Measurements from ENCODE around the gene IGFL2.
A peak's percentile ranks its signal among the peaks of the same experiment; 100 is the strongest.
"Not testable (repeated sequence)": the region's sequence is repeated elsewhere in the genome, so short reads cannot be mapped to it uniquely, and the experiment has no call there.

Gene IGFL2

DNA sequence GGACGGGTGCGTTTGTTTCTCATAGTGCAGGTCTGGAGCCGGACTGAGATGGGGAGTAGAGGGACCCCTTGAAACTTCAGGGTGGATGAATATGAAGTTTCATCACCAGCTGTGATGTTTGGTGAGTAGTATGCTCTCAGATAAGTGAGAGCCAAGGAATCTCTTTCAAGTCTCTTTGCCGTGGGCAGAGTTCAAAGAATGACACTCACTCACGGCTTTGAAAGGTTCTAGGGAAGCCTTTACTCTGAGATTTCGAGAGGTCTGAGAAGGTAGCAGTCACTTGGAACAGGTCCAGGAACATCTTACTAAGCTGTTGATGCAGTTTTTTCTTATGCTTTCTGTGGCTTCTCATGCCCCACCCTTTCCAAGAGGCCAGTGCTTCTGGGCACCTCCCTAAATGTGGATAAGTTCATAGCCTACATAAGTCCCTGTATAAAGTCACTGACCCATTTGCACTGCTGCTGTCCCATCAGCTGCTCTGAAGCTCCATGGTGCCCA, at the start of gene IGFL2:
IGFL2 (plus strand) TSS at position 448 of the 498 bp plus-strand sequence; CDS start at position 489, 41 bp downstream.
- no peak for DNase-seq

DNA sequence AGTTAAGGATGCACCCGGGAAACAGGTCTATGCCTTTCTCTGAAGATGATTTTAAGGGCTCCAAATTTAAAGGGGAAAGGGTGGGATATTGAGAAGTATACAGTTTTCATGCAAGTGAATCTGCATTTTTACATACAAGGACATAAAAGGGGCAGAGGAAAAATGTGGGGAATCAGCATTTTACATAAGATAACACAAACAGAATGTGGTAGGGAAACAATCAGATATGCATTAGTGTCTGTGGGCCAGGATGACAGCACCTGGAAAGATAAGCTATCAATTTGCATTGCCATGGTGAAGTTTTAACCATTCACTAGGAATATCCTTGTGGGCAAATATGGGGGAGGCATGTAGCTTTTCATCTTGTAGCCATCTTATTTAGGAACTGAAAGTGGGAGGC, 47.7 kb upstream of the IGFL2 start:
- no peak for DNase-seq

DNA sequence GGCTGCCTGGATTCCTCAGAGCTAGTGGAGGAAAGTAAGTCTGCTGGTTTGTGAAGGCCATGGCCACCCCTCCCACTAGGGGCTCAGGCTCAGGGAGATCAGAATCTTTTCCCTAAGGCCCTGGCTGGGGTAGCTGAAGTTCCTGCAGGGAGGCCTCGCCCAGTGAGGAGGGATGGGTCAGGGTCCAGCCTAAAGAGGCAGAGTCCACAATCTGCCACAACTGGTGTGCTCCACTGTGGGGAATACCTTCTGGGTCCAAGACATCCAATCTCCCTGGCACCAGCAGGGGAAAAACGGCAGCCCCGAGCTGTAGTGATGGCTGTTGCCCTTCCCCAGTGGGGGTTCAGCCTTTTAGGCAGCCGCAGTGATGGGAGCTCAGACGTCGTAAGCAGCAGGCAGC, 46.7 kb upstream of the IGFL2 start:
- DNase-seq, result no peak

DNA sequence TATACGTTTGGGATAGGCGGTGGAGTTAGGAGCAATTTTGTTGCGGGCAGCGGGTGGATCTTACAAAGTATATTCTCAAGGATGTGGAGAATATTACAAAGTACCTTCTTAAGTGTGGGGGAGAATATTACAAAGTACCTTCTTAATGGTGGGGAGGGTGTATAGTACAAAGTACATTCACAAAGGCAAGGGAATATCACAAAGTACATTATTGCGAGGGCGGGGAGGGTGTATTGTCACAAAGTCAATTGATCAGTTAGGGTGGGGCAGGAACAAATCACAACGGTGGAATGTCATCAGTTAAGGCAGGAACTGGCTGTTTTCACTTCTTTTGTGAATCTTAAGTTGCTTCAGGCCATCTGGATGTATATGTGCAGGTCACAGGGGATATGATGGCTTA, 45.7 kb upstream of the IGFL2 start:
- not testable (repeated sequence) for DNase-seq

DNA sequence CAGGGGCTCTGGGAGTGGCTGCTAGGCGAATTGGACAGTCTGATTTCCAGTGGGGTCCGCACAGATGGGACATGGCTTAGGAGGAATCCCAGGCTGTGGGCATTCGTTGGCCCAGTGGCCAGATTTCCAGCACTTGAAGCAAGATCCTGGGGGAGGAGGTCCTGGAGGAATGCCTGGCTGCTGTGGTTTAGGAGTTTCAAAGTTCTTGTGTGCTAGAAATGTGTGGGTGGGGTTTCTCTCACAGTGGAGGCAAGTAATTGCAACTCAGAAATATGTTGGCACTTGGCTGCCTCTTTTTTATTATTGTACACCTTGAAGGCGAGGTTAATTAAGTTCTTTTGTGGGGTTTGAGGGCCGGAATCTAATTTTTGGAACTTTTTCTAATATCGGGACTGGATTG, 40.7 kb upstream of the IGFL2 start:
- no peak for DNase-seq

DNA sequence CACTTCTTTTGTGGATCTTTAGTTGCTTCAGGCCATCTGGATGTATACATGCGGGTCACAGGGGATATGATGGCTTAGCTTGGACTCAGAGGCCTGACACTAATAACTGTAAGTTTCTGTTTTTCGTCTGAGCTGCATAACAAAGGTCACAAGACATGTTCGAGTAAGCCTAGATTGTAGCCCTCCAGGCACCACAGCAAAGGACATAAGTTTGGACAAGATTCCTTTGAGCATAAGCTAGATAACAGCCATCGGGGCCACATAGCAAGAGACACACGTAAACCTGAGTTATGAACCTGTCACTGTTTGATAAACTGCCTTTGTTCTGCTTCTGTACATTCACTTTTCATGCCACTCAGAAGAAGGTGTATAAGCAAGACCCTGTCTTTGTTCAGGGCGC, 38.2 kb upstream of the IGFL2 start:
- DNase-seq, result no peak

DNA sequence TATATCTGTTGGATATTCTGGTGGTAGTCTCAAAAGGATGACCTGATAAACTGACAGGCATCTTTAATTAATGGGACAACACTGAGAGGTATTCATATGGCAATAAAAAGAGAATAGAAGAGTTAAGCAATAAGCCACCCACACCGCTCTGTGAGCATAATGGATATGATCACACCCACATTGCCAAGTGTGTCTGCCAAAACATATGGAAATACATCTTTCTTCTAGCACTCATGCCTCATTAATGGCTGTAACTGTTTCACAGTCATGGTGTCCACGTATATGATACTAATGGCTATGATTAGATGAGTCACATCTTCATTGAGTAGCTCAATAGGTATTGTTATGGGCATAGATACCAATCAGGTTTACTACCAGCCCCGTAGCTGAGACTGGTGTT, 36.7 kb upstream of the IGFL2 start:
- DNase-seq, result no peak

DNA sequence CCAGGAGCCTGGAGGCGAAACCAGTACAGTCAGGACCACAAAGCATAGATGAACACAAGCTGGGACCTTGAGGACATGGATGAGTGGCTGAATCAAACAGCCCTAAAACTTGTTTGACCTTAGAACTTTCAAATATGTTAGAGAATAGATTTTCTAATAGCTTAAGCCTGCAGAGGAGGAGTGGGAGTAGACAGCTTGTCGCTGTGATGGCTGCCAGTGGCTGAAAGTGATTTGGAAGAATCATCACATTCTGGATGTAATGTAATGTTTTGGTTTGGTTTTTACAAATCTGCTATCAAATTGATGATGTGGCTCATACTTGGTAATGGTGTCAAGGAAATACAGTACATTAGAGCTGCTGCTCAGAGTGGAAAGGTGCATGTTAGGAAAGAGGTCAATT, 35.5 kb upstream of the IGFL2 start:
- no peak for DNase-seq

DNA sequence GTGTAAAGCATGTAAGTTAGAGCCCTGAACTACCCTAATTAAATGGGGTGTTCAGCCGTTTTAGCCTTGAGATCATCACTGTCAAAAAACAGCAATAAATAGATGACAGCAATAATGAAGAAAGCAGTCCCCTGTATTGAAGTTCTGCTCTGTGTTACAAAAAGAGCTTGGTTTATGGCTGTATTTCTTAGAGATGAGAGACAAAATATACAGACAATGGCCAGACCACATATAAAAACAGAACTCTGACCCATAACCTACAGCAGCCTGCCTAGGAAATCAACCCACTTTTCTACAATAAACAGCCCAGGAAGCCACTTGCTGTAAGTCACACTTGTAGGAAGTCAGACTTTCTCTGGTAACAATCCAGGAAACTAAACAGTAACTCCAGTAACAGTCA, 34.3 kb upstream of the IGFL2 start:
- no peak for DNase-seq

DNA sequence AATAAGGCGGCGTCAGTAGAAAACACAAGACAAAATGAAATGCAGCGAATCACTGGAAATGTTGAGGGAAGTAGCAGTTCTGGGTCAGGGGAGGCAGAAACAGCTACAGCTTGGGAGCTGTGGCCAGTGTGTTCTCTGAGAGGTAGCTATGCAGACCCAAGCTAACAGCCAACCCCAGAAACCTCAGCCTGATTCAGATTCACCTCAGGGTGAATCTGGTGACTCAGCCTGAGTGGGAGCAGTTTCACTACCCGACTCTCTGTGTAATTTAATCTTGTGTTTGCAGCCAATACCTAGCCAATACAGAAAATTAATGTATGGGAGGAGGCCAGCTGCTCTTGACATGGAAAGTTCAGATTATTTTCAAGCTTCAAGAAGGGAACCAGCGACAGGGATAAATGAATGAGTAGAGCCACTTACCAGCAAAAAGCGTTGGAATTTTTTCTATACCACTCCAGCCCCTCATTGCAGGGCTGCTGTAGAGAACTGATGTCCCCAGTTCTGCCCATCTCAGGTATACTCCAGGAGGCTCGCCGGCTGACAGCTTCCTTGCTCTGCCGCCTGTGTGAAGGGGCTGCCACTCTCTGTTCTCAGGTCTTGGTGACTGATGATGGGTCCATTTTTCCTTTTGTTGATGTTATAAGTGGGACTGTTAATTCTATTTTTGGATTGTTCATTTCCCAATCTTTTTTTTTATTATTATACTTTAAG, 32.5 kb upstream of the IGFL2 start:
- peak; percentile 58 for DNase-seq

DNA sequence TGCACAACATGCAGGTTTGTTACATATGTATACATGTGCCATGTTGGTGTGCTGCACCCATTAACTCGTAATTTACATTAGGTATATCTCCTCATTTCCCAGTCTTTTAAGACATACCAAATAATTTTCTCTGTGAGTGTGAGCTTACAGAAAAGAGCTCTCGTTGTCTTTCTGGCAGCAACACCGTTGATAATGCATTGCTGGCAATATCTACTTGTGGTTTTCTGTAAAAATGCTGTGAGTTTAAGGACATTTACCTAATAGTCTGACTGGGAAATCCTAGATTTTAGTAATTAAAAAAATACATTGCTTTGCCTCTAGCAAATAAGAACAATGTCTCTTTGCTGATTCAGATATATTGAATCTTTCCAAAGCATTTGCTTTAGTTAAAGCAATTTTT, 31.9 kb upstream of the IGFL2 start:
- no peak for DNase-seq

DNA sequence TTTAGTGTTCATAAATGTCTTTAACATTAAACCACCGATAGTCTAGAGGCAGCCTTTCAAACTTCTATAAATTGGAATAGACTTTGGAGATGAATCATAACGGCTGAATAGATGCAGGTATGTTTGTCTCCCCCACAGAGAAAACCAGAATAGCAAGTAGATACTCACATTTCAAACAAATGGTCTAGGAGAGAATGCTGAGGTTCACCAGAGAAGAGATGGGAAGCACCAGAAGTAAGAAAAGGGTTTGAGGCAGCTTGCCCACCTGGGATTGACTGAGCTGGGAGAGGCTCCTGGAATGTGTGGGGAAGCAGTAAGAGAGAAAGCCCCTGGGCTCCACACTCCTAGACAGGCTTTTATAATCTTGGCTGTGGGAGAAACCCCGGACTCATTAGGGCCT, 29.9 kb upstream of the IGFL2 start:
- no peak for DNase-seq

DNA sequence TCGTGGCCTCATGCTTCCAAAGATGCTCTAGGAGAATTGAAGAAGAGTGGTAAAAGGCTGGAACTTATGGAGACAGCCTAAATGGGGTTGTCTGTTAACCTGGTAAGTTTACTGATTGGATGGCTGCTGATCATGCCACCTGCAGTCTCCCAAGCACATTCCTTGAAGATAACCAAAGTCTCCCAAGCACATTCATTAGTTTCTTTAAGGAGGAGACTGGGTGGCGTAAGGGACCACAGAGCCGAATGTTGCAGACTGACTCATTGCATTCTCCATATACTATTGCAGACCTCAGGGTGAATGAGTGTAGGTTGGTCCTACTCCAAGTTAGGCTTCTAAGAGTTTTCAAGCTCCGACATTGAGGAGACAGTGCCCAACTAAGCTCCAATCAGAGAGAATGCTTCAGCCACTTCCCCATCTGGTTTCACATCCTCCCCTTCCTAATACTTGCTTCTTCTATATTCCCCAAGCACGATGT, 23.4 kb upstream of the IGFL2 start, which contains the start of gene IGFL3:
IGFL3 (minus strand) TSS at position 51 of the 478 bp plus-strand sequence; CDS start at position 12, 39 bp downstream.
- no peak for DNase-seq

DNA sequence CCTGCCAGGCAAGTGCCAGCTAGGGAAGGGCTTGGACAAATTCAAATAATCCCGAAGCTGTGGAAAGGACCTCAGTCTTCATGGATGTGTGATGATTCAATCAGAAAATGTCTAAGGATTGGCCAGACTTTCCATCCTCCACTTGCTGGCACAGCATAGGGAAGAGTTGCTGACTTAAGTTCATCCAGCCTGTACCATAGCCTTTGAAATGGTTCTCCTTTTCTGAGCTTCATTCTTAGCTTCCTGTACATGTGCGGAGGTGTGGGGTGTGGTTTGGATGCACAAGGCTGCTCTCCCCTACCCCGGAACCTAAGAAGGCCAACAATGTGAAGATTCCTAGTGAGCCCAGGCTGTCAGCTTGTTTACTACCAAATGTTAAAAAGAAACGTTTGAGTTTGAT, 22.6 kb upstream of the IGFL2 start:
- DNase-seq, result no peak

DNA sequence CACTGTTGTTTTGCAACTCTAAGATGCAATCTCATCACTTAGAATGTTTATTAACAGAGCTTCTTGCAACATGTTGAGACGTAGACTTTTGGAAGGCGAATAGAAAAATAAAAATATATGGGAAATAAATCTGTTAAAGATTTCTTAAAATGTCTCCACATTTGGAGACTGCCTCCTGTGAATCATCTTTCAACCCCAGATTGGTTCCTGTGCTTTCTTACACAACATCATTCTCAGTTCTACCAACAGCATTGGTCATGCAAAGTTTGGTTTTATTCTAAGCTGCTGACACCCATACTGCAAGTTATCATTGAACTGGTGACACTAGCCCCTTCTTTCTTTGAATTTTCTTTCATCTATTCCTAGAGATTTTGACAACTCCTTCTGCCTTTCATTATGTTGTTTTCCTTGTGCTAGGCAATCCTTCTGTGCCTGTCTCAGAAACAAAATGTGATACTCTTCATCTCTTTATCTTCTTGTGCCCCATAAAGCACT, 21.9 kb upstream of the IGFL2 start:
- no peak for DNase-seq

DNA sequence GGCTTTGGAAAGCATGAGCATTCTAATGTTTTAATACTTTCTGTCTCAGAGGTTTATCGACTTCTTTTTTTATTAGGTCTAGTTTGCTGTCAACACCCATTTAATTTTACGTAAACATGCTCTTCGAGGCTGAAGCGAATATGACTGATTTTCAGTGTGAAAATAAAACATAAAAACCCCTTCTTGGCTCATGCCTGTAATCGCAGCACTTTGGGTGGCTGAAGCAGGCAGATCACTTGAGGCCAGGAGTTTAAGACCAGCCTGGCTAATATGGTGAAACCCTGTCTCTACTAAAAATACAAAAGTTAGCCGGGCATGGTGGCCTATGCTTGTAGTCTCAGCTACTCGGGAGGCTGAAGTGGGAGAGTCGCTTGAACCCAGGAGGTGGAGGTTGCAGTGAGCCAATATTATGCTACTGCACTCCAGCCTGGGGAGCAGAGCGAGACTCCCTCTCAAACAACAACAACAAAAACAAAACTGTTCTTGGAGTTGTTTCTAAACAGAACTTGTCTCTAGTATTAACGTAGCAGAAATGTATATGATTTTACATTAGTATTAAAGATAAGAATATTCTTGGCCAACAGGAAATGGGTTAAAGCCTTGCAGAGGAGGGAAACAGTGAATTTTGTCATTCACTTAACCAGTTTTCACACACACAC, 16.4 kb upstream of the IGFL2 start:
- DNase-seq, result no peak

DNA sequence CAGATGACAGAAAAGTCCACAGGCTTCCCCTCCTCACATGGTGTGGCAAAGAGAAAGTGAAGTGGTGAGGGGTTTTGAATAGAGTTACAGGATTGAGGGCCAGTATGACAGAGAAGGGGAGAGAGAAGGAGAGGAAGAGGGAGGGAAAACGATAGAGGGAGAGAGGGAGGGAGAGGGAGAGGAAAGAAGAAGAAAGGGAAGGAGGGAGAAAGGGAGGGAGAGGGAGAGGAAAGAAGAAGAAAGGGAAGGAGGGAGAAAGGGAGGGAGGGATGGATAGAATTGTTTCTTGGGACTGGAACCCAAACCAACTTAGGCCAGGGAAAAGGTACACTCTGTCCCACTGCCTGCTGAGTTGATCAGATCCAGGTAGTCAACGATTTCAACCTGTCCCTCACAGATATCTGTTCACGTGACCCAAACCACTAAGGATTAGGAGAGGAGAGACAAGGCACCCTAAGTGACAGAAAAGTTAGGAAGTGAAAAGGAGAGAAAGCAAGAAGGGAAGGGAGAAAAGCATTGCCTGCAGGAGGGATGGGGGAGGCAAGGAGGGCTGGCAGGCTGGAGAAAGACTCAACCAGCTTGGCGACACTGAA, 15.4 kb upstream of the IGFL2 start:
- DNase-seq, result no peak

DNA sequence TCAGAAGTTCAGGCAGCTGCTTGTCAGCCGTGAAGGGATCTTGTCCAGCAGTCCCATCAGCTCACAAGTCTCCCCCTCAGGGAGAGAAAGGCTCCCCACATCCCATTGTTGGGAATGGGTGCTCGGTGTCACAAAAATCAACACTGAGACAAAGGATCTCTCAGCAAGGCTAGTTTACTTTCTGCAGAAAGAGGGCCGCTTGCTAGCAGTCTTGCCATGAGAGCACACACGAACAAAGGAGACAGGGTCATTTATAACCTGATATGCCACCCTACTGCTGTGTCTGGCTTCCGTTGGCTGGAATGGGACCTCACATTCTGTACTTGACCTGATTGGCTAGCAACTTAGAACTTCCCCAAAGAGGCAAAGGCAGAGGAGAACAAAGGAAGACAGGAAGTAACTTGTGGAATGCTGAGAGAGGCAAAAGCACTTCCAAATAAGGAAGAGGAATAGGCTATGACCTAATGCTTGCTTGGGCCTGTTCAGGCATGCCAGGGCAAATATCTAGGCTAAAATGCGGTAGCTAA, 14.9 kb upstream of the IGFL2 start:
- DNase-seq, result no peak

DNA sequence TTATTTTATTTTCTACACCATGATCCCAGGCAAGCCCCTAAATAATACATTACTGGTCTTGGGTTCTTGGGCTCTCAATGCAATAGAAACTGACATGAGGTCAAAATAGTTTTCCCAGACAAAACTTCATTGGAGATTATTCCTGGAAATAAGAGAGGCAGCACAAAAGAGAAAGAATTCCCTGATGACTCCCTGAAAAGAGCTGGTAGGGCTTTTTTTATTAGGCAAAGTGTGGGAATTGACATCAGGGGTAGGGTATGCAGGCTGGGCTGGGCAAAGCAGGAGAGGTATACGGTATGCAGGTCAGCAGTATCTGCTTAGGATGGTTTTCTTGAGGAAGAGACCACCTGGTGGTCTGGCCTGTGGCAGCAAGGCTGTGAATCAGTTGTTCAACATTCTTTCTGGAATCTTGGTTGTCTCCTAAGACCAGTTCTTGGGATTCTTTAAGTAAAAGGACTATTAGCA, 14.2 kb upstream of the IGFL2 start:
- DNase-seq, result no peak

DNA sequence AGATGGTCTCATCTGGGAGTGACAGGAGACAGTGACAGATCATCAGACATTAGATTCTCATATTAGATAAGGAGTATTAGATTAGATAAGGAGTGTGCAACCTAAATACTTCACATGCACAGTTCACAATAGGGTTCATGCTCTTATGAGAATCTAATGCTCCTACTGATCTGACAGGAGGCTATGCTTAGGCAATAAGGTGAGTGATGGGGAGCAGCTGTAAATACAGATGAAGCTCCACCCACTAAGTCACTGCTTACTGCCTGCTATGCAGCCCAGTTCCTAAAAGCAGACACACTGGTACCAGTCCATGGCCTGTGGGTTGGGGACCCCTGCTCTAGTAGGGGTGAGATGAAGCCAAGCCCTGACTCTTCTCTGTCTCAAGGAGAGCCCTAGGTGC, 13.5 kb upstream of the IGFL2 start:
- DNase-seq, result no peak

DNA sequence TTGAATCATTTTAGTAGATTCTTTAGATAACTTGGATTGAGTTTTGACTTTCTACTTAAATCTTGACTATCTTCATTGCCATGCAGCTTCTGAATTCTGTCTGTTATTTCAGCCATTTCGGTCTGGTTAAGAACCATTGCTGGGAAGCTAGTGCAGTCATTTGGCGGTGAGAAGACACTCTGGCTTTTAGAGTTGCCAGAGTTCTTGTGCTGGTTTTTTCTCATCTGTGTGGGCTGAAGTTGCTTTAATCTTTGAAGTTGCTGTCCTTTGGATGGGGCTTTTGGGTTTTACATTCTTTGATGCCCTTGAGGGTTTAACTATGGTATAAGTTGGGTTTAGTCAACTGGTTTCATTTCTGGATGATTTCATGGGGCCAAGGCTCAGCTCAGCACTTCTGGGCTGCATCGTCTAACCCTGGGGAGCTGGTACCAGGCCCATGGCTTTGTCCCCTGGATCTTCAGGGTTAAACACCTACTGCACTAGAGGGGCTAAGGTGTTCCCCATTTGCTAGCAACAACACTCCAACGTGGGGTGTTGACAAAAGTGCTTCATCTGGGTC, 10.0 kb upstream of the IGFL2 start:
- no peak for DNase-seq

DNA sequence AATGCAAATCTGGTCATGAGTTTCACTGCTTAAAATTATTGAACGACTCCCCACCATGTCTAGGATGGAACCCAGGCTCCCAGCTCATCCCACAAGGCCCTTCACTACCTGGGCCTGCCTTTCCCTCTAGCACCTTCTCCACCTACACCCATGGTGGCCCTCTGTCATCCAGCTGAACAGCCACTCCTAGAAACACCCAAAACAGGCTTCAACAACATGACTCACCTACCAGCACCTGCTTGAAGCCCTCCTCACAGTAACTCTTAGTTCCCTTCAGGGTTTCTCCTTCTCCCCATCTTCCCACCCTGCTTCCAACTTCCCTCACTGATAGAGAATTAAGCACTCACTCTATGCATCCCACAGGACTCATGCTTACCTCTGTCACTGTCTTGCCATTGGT, 6.6 kb upstream of the IGFL2 start:
- no peak for DNase-seq

DNA sequence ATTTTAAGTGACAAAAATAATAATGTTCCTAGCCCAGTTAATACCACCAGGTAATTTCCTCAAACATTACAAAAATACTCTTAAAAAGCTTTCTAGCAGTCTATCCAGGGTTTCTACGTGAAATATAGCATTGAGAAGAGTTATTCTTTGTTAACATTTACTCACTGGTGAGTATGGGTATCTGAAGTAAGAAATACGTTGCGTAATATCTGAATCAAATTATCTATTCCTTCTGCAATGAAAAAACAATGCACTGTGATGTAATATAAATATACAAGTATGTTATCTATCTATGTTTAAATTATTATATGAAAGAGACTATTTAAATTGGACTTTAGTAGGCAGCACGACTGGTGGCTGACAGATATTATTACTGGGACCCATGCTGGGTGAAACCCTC, 5.7 kb upstream of the IGFL2 start:
- DNase-seq, result no peak
